ENCODE results near the gene SETD7.
A peak's percentile ranks its signal among the peaks of the same experiment; 100 is the strongest.

Gene SETD7

GRCh38 chr4:139514382-139515059 lies 41.5 kb downstream of the SETD7 start:
- Histone ChIP-seq H3K36me3 (peaks cover 100% of the 10 kb centered on the region in 11 experiments), H3K27me3 (no peaks in the 10 kb centered on the region), H3K4me3 (no peak overlapping the region), H3K4me1 (peaks cover 0 to 14% (median 0%) of the 10 kb centered on the region in 10 experiments; a peak in 2 of 20 replicates), H3K9ac (no peak overlapping the region), H3K27ac (no peak overlapping the region), H3K9me3 (replicated peaks in 1 of 11) (no peaks in the 10 kb centered on the region), H4K20me1 (peaks cover 0 to 37% (median 19%) of the 10 kb centered on the region in 11 experiments; a peak in 15 of 22 replicates), H3K4me2 (no peak overlapping the region)
- no peak for TF ChIP-seq Cebpa-rat (IDR thresholded peaks at IDR 0.05)

DNA sequence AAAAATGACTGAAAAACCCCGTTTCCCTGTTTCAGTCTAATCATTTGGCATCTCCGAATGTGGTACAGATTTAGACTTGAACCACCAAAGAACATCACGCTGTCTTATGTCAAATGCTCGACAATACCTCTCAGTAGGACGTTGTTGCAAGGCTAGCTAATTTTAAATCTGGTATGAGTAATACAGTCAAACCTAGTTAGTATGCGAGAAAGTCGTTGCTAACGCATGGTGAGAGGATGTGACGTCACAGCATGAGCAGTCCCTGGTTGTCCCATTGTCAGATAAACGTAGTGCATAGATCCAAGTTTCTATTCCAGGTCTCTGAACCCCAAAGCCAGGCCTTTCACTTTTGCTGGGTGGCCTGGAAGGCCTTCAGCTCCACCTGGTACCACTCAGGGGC lies 44.7 kb downstream of the SETD7 start:
- Histone ChIP-seq H3K9ac (no peak overlapping the region), H3K4me1 (peaks cover 0 to 14% (median 0%) of the 10 kb centered on the region in 10 experiments; a peak in 2 of 20 replicates), H3K4me3 (no peak overlapping the region), H3K36me3 (peaks cover 93 to 100% (median 100%) of the 10 kb centered on the region in 11 experiments), H3K27ac (no peak overlapping the region), H3K9me3 (replicated peaks in 1 of 11) (no peaks in the 10 kb centered on the region), H3K27me3 (no peaks in the 10 kb centered on the region), H3K4me2 (0 out of 22 replicates have a peak overlapping the region, but pooled peaks of 1 of the 11 experiments have one; percentile 5), H4K20me1 (peaks cover 0 to 45% (median 19%) of the 10 kb centered on the region in 11 experiments; a peak in 15 of 22 replicates)
- TF ChIP-seq Cebpa-rat (IDR thresholded peaks at IDR 0.05) = no peak

DNA sequence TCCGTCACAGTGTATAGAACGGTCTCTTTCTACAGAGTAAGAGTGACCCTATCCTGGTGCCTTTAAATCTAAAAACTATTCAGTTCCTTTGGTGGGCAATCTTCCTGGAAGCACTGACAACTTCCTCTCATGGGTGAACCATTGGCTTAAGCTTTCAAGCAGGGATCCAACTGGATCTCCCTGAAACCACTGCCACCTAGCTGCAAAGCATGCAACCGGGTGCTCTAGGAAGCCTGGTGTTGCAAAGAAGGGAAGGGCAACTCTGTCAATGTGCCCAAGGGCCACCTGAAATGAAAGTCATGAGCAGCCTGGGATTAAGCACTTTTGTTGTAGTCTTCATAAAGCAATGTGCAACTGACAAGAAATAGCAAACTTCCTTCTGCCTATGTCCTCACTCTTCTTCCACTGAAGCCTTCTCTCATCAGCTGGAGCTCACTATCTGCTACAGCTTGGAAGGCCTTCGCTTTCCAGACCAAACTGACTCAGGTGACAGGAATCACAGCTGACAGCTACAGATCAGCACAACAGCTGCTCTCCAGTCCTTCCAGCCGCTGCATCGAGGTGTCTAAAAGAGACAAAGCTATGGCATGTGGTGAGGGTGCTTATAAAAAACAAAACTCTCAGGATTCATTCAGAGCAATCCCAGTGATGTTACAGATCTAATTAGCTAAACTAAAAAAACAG lies 46.1 kb downstream of the SETD7 start:
- Histone ChIP-seq H3K9ac (no peak overlapping the region), H3K36me3 (peaks cover 93 to 100% (median 99%) of the 10 kb centered on the region in 11 experiments), H3K9me3 (replicated peaks in 1 of 11) (no peaks in the 10 kb centered on the region), H3K27ac (no peak overlapping the region), H3K4me3 (no peak overlapping the region), H3K27me3 (no peaks in the 10 kb centered on the region), H4K20me1 (peaks cover 0 to 34% (median 19%) of the 10 kb centered on the region in 11 experiments; a peak in 15 of 22 replicates), H3K4me1 (peaks cover 0 to 14% (median 0%) of the 10 kb centered on the region in 10 experiments; a peak in 2 of 20 replicates), H3K4me2 (no peak overlapping the region)
- no peak for TF ChIP-seq Cebpa-rat (IDR thresholded peaks at IDR 0.05)

- Histone ChIP-seq H3K9ac (no peak overlapping the region), H3K4me1 (peaks cover 0 to 14% (median 0%) of the 10 kb centered on the region in 10 experiments; a peak in 2 of 20 replicates), H3K27me3 (no peaks in the 10 kb centered on the region), H3K36me3 (peaks cover 90 to 100% (median 98%) of the 10 kb centered on the region in 11 experiments), H3K4me3 (no peak overlapping the region), H3K27ac (no peak overlapping the region), H4K20me1 (peaks cover 0 to 34% (median 18%) of the 10 kb centered on the region in 11 experiments; a peak in 15 of 22 replicates), H3K4me2 (no peak overlapping the region), H3K9me3 (replicated peaks in 1 of 11) (peaks cover 0 to 3% (median 0%) of the 10 kb centered on the region in 11 experiments; a peak in 1 of 22 replicates)
- TF ChIP-seq Cebpa-rat (IDR thresholded peaks at IDR 0.05) = no peak
Observed at GRCh38 chr4:139508581-139509237, 47.3 kb downstream of the SETD7 start.

DNA sequence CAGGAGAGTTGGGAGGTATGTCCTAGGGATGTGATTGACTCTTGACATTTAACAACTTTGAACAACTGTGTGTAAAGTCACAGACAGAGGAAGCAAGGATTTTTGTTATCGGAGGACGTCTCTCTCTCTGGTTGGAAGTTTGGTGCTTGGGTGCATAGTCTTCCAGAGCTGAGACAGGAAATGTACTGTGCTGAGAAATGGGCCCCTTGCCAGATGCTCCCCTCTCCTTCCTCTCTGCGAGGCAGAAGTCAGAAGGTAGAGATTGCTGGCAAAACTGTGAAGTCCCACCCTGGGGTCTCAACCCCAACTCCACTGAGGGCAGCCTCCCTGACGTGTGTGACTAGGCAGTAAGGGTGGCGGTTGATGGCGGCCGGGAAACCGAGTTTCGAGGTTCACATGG lies 49.2 kb downstream of the SETD7 start:
- Histone ChIP-seq H3K4me2 (no peak overlapping the region), H3K27ac (no peak overlapping the region), H3K27me3 (no peaks in the 10 kb centered on the region), H3K9ac (no peak overlapping the region), H4K20me1 (peaks cover 0 to 24% (median 14%) of the 10 kb centered on the region in 11 experiments; a peak in 15 of 22 replicates), H3K36me3 (peaks cover 71 to 83% (median 80%) of the 10 kb centered on the region in 11 experiments), H3K9me3 (replicated peaks in 1 of 11) (peaks cover 0 to 4% (median 0%) of the 10 kb centered on the region in 11 experiments; a peak in 1 of 22 replicates), H3K4me1 (peaks cover 0 to 20% (median 13%) of the 10 kb centered on the region in 10 experiments; a peak in 13 of 20 replicates), H3K4me3 (no peak overlapping the region)
- no peak for TF ChIP-seq Cebpa-rat (IDR thresholded peaks at IDR 0.05)

GRCh38 chr4:139503622-139504166 lies 52.3 kb downstream of the SETD7 start:
- Histone ChIP-seq H3K4me1 (peaks cover 0 to 16% (median 12%) of the 10 kb centered on the region in 10 experiments; a peak in 13 of 20 replicates), H3K4me3 (no peak overlapping the region), H3K27me3 (no peaks in the 10 kb centered on the region), H3K27ac (no peak overlapping the region), H3K9me3 (replicated peaks in 1 of 11) (peaks cover 0 to 4% (median 0%) of the 10 kb centered on the region in 11 experiments; a peak in 1 of 22 replicates), H3K36me3 (peaks cover 40 to 52% (median 49%) of the 10 kb centered on the region in 11 experiments), H3K9ac (no peak overlapping the region), H3K4me2 (no peak overlapping the region; a peak in 1 of 22 replicates), H4K20me1 (peaks cover 0 to 1% (median 0%) of the 10 kb centered on the region in 11 experiments; a peak in 3 of 22 replicates)
- TF ChIP-seq Cebpa-rat (IDR thresholded peaks at IDR 0.05) = no peak

GRCh38 chr4:139501927-139502899 lies 53.8 kb downstream of the SETD7 start:
- no peak overlapping the region for H3K9ac ChIP-seq
- TF ChIP-seq Cebpa-rat (IDR thresholded peaks at IDR 0.05) = no peak
- H3K4me1 ChIP-seq = peaks cover 0 to 16% (median 12%) of the 10 kb centered on the region in 10 experiments; a peak in 13 of 20 replicates
- no peak overlapping the region for H3K4me3 ChIP-seq
- H3K9me3 ChIP-seq (replicated peaks in 1 of 11) = peaks cover 0 to 4% (median 0%) of the 10 kb centered on the region in 11 experiments; a peak in 1 of 22 replicates
- no peaks in the 10 kb centered on the region for H3K27me3 ChIP-seq
- H3K4me2 ChIP-seq = peak overlapping the region in 5 of 11 experiments; percentile 3 to 35 (median 28); a peak in 9 of 22 replicates
- H4K20me1 ChIP-seq = no peaks in the 10 kb centered on the region; a peak in 1 of 22 replicates
- peaks cover 25 to 37% (median 34%) of the 10 kb centered on the region in 11 experiments for H3K36me3 ChIP-seq
- peak overlapping the region in 1 of 11 experiments; percentile 7; a peak in 2 of 22 replicates for H3K27ac ChIP-seq

All from BLaER1 treated with 17β-estradiol and CSF1 and Interleukin-3, amounts not matched to agents 10 nM and 100 nM (cell line).